CD4-positive, alpha-beta T cell treated with Interleukin-17A for 1 hour (primary cell): ENCODE results near the gene SVBP.
"Not testable (repeated sequence)": the region's sequence is repeated elsewhere in the genome, so short reads cannot be mapped to it uniquely, and the experiment has no call there.

ENCODE experiments used
- DNase-seq: peaks from one replicate; pipeline ENCODE4 v3.0.0-alpha.2; 2020

Gene SVBP, protein sequence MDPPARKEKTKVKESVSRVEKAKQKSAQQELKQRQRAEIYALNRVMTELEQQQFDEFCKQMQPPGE

DNA sequence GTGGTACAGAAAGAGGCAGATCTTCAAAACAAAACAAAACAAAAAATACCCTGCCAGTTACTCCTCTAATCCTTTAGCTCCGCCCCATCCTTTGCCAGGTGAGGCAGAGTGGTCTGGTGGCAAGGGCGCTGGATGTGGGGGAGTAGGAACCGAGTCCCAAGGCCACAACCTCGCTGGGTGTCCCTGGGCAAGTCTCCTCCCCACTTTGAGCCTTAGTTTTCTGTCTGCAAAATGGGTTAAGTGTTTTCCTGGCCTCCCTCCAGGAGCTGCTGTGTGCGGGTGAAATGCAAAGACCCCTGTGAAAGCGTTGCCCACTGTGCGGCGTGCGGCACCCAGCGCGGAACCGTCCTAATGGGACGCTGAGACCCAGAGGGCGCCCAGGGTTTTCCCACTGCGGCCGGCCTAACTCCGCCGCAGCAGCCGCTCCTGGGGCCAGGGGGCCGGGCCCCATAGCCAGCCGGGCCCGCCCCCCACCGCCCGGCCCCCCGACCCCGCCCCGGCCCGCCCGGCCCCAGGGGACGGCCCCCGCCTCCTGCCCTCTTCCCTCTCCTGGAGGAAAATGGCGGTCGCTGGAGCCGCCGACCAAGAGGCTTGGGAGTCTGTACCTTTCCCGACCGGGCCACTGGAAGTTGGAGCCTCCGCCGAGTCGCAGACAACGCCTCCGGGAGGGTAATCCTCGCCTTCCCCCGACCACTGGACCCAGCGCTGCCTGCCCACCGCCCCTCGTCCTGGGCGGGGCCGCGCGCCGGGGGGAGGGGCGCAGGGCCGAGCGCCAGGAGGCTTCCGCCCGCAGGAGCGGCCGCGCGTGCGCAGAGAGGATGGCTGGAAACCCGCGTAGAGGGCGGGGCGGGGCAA is at the start of gene SVBP, which contains the start of gene ERMAP:
TSS of gene SVBP (minus strand) at position 813 of the 855 bp plus-strand sequence. CDS start 853 bp downstream, outside the sequence.
TSS of gene ERMAP (plus strand) at position 538 of the 855 bp plus-strand sequence. CDS start 13,327 bp downstream, outside the sequence.
- peak; percentile 94 for DNase-seq

DNA sequence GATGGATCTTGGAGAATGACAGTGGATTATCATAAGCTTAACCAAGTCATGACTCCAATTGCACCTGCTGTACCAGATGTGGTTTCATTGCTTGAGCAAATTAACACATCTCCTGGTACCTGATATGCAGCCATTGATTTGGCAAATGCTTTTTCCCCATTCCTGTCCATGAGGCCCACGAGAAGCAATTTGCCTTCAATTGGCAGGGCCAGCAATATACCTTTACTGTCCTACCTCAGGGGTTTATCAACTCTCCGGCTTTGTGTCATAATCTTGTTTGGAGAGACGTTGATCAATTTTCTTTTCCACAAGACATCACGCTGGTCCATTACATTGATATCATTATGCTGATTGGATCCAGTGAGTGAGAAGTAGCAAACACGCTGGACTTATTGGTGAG is 49.4 kb upstream of the SVBP start:
- DNase-seq: no peak

DNA sequence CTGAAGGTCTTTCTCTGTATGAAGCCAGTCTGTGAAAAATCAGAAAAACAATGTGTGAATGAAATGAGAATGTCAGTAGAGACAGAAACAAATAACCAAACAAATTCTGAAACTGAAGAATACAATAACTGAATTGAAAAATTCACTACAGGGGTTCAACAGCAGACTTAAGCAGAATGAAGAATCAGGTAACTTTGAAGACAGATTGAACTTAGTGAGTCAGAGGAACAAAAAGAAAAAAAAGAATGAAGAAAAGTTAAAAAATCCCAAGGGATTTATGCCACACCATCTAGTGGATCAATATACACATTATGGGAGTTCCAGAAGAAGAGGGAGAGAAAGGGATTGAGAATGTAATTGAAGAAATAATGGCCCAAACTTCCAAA is 43.8 kb upstream of the SVBP start:
- no peak for DNase-seq

DNA sequence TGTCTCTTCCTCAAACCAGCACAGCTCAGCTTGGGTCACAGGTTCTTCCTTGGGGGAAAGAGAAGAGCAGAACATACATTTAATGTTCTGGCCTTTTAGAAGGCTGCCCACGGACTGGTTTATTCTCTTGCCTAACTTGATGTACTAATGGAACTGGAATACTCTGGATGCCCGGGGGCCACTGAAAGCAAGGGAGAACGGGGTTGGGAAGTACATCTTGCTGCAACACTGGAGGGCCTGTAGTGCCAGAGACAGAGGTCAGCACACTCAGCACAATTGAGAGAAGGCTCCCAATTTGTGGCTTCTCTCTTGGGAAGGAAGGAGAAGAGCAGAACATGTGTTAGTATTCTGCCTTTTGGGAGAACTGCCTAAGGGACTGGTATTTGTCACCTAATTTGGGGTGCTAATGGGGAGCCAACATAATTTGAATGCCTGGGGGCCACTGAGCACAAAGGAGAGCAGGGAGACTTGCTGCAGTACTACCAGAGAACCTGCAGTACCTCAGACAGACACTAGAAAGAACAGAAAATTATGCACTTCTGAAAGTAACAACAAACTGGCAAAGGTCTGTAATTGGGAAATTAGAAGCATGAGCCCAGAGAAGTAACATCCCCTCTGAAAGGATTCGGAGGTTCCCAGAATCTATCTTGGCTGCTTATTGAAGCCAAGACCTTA is 43.3 kb upstream of the SVBP start:
- DNase-seq: no peak

DNA sequence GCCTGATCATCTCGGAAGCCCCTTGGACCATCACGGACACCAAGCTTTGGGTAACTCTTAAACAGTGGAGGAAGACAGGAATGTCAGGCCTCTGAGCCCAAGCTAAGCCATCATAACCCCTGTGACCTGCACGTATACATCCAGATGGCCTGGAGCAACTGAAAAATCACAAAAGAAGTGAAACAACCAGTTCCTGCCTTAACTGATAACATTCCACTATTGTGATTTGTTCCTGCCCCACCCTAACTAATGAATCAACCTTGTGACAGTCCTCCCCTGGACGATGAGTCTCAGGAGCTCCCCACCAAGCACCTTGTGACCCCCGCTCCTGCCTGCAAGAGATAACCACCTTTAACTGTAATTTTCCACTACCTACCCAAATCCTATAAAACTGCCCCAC is 42.2 kb upstream of the SVBP start:
- DNase-seq: not testable (repeated sequence)

DNA sequence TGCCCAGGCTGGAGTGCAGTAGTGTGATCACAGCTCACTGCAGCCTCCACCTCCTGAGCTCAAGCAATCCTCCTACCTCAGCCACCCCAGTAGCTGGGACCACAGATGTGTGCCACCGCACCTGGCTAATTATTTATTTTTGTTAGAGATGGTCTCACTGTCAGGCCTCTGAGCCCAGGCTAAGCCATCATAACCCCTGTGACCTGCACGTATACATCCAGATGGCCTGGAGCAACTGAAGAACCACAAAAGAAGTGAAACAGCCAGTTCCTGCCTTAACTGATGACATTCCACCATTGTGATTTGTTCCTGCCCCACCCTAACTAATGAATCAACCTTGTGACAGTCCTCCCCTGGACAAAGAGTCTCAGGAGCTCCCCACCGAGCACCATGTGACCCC is 39.4 kb upstream of the SVBP start:
- DNase-seq: not testable (repeated sequence)

DNA sequence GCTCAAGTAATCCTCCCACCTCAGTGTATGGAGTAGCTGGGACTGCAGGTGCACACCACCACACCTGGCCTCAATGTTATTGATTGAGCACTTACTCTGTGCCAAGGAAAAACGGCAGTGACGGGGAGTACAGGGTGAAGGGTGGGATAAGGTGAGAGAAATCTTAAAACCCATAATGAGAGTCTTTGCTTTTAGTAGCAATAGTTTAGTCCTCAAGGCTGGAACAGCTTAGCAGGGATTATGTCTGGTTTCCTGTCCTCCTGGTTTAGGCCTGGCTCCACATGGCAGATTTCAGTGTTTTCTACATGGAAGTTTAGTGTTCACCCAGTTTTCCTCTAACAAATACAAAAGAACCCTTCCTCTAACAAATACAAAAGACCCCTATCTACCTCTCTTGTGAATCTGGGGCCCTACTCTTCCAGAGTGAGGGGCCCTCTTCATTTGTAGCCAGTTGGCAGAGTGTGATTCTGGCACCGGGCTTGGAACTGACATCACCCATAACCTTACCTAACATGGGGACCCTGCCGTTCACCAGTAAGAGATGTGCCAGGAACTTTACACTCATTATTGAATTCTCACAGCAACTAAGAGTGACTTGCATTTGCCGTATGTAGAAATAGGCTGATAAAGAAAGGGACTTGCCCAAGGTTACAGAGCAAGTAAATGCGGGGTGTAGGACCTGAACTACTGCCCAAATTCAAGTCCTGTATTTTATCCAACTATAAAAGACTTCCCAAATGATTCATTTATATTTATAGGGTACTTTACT is 36.1 kb upstream of the SVBP start:
- no peak for DNase-seq

DNA sequence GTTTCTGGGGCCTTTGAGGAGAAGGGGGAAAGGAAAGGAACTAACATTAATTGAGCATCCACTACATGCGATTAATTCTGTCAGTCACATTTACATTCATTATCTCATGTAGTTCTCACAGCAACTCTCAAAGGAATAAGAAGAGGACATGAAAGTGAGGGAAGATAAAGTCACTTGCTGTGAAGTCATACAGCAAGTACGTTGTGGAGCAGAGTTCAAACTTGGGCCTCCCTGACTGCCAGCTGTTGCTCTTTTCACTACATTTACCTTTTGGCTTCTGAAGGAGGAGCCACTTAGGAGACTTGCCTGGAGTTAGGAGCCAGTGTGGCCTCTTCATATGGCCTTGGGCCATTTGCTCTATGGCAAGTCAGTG is 35.4 kb upstream of the SVBP start:
- DNase-seq: no peak

DNA sequence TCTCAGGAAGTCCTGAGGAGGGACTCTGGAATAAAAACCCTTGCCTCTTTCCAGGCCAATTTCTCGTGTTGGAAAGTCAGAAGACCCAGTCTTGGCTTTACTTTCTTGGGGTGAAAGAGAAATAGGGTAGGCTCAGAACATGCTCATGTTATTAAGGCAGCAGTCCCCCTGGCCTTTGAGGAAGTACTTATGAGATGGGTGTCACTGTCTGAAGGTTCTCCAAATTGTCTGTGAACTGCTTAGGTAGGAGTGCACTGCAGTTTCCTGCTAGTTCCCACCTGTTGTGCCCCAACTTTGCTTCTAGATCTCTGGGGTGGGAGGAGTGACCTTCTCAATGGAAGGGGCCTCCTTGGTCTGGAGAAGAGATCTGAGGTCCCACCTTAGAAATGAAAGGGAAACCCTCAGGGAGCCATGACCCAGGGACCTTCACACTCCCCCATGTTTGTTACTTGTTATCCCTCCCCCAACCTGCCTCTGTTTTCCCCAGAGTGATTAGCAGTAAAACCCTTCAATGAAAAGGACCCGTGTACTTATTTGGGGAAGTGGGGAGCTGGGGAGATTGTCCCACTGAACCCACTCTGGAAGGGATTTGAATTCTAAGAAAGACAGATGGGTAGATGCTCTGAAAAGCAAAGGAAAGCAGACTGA is 34.9 kb upstream of the SVBP start:
- no peak for DNase-seq

DNA sequence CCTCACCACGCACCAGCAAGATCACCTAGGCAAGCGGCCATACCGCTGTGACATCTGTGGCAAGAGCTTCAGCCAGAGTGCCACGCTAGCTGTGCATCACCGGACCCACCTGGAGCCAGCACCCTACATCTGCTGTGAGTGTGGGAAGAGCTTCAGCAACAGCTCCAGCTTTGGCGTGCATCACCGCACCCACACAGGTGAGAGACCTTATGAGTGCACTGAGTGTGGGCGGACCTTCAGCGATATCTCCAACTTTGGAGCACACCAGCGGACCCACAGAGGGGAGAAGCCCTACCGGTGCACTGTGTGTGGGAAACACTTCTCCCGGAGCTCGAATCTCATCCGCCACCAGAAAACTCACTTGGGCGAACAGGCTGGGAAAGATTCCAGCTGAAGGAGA is 34.2 kb upstream of the SVBP start:
- DNase-seq: no peak

DNA sequence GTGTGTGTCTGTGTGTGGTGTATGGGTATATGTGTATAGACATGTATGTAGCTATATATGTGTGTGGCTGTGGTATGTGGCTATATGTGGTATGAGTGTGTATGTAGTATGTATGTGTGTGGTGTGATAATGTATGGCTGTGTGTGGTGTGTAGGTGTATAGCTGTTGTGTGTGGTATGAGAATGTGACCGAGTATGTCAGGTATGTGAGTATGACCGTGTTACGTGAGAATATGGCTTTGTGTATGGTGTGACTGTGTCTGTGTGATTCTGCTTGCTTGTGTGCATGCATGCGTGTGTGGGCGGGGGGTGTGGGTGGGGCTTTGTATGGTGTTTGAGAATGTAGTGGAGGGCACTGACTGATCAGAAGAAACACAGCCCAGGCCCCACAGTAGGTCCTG is 32.7 kb upstream of the SVBP start:
- no peak for DNase-seq

DNA sequence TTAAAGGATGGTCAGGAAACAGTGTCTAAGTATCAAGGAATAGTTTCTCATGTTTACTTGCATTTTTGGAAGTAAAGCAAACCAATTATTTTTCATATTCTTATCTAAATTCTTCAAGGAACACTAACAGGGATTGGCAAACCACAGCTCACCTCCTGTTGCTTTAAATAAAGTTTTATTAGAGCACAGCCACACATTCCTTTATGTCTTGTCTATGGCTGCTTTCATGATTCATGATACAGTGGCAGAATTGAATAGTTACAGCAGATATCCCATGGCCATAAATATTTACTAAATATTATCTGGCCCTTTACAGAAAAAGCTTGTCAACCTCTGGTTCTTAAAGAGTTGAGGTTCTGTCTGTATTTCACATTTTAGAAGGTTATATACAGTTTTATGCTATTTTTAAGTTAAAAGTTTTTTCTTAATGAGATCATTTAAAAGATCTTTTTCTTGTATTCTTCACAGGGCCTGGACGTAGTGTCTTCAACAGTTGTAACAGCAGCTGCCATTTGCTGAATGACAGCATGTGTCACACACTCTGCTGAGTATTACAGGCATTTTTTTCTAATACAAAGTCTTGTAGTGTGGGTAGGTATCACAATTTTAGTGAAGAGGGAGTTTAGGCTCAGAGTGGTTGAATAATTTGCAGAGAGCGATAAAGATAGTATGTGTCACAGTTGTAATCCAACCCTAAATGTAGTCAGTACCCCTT is 31.8 kb upstream of the SVBP start:
- no peak for DNase-seq

DNA sequence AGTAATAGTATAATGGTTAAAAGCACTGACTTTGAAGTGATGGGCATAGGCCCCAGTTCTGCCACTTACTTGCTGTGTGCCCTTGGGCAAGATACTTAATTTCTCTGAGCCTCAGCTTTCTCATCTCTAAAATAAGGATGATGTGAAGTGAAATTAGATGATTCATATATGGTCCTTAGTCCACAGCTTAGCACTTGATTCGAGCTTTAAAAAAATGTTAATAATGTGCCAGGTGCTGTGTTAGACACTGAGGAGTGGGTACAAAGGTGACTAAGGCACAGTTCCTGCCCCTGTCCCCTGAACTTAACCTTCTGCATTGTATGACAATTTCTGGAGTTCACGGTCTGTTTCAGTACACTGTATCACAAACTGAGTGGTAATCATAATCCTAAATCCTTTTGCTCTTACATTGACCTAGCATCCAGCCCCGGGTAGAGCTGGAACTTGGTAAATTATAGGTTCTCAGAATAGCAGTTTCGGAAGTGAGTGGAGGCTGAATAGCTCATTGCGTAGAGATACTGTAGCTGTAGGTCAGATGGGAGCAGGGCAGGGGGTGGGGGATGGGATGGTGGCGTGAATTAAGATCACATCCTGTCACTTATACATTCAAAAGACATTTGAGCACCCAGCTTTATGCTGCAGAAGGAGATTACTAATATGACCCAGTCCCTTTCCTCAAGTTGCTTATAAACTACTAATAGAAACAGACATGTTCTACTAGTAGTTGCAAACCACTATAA is 30.7 kb upstream of the SVBP start:
- no peak for DNase-seq

DNA sequence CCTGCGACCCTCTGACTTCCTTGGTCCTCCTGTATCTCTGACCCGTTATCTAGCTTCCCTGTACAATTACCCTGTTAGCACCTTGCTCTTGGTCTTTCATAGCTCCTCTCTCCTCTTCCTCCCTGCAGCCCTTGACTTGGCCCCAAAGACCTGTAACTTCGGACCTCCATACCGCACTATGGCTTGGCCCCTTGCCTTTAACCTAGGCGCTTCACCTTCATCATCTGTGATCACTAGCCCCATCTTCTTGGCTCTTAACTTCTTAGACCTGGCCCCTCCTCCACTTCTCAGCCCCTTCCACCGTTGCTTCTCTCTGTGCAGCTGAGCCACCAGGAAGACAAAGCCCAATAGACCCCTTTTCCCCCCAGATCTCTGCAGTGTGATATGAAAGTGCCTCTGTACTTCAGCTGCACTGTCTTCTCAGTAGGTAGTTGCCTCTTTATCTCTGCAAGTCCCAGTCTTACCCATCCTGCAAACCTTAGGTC is 30.0 kb upstream of the SVBP start:
- no peak for DNase-seq

DNA sequence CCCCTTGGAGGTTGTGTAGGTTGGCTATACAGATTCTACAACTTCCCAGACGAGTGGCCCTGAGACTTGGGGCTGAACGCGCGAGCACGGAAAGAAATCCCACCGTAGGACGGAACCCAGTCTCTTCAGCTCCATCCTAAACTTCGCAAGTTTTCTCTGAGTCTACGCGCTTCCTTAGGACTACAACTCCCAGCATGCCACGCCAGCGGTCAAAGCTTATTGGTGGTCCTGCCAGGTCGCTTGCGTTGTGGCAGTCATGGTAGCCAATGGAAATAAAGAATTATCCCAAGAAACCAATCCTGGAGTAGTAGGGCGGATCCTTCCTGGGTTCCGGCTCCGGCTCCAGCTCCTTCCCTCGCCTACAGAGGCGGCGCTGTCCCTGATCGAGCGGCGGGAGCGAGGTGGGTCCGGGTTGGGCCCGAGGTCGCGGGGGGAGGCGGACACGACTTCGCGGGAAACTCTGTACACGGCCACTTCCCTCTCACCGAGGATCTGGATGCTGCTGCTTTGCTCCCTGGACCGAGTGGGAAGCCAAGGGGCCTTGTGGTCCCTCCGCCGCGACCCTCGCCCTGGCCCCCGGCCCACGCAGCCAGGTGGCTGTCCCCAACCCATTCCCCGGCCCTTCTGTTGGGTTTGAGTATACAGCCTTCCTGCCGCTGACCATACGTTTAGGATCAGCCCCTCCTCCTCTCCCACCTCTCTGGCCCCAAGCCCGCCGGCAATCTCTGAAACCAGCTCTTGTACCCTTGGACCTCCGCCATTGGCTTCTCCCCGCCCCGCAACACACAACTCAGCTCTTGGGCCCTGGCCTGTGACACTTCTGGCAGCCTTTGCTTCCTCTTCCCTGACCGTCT is 29.3 kb upstream of the SVBP start, which contains the start of gene ZNF691:
TSS of gene ZNF691 (plus strand) at position 357 of the 854 bp plus-strand sequence. CDS start 3,046 bp downstream, outside the sequence.
- DNase-seq: peak; percentile 95

DNA sequence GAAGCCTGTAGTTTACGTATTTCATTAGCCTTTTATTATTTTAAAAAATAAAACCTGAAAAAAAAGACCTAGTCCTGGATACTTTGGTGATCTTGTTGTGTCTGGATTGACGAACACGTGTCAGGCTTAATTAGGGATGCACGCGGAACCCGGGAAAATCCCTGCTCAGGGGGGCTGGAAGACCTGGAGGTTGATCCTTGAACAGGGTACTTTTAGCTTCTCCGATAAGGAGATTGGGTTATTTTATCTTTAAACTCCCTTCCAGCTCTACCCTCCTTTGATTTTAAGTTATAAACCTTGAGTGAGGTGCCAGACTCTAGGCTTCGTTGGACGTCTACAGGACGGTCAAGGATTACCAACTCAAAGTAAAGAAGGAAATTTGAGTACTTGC is 28.7 kb upstream of the SVBP start:
- no peak for DNase-seq

DNA sequence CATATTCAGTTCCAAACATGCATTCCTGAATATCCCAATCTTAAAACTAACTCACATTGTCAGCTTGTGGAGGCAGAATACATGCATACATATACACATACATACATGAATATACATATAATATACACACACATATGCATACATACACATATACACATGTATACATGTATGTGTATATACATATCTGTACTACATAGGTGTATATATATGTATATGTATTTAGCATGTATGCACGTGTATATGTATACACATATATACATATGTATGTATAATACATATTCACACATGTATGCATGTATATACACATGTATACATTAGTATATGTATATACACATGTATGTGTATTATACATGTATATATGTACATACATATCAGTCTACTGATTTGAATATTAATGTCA is 28.0 kb upstream of the SVBP start:
- no peak for DNase-seq

DNA sequence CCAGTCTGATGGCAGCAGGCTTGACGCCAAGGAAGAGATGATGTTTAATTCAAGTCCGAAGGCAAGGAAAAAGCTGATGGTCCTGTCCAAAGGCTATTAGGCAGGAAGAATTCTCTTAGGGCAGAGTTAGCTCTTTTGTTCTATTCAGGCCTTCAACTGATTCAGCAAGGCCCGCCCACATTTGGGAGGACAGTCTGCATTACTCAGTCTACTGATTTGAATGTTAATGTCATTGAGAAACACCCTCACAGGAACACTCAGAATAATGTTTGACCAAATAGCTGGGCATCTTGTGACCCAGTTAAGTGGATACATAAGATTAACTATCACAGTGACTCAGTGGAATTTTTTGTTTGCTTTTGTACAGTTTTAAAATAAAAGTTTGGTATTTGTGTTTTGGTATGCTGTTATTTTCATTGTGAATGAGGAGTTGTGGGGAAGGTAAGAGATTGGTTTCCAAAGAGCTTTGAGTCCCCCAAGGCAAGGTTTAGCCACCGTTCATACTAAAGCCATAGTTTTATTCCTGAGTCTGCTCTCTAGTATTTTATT is 27.5 kb upstream of the SVBP start:
- no peak for DNase-seq

DNA sequence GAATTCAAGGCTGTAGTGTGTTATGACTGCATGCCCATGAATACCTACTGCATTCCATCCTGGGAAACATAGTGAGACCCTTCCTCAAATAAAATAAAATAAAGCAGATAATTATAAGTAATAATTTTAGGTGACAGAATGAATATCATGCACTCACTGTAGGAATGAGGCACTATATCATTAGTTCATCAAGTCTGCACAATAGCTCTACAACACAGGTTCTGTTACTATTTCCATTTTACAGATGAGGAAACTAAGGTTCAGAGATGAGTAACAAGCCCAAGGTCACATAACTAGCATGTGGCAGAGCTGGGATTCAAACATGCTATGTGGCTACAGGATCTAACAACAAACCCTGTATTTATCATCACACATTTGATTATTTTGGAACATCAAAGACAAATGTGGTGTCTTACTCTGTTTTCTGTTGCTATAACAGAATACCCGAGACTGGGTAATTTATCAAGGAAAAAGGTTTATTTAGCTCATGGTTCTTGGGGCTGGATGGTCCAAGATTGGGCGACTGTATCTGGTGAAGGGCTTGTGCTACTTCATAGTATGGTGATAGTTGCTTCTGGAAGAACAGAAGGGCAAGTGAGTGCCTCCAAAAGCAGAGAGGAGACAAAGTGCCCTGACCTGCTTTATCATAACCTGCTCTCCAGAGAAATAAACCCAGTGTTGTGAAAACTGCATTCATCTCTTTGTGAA is 24.4 kb upstream of the SVBP start:
- DNase-seq: no peak
